Measurements from ENCODE around the gene SEH1L.

The SEH1L gene

DNA sequence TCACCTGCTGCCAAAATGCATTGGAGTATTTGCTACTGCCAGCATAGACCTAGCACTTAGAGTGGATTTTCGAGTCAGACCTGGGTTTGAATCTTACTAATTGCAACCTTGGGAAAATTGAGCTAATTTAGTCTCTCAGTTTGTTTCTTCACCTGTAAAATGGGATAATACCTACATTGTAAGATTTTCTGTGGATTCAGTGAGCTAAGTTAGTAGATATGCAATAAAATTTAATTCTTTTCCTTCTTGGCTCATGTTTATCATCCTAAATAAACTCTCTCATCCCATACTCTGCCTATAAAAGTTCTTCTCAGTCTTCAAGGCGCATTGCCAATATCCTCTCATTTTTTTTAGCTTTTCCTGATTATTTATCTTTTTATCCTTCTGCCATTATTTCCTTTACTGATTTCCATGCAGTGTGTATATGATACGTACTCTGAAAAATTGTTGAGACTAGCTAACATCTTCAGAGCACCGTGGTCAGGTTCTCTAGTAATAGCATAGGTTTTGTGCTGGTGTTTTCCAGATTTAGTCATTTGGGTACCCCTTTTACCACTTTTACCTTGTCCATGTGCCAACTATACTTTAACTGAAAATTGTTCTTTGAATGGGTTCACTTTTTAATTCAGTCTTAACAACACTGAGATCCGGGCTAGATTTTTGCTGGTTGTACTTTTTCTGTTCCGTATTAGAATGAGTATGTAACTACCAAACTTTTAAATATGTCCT lies 50.7 kb downstream of the SEH1L start:
- DNase-seq = no peak

DNA sequence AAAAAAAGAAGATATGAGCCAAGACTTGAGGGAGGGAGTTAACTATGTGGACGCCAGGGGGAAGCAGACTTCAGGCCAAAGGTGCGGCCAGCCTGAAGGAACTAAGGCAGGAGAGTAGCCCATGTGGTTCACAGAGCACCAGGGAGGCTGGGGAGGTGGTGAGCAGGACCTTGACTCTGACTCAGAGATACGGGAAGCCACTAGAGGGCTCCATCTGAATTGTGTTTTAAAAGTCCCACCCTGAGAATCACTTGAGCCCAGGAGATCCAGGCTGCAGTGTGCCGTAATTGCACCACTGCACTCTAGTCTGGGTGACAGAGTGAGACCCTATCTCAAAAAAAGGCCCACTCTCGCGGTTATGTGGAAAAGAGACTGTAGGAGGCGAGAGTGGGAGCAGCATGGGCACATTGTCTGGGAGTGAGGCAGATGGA lies 55.7 kb downstream of the SEH1L start:
- DNase-seq = no peak

DNA sequence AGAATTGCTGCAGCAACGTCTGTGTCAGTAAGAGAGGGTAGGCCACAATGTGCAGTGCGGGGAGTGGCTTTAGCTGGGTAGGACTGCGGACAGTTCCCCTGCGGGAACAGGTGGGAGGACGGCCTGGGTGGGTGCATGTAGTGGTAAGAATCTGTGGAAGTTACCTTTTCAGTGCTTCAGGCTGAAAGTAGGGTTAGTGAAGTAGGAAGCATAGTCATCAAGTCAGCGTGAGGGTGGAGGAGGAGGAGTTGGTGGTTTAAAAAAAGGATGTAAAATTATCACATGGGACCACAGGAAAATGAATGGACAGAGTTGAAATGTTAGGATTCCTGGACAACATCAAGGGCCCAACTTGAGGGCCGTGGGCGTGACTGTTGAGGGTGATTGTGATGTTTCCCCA lies 56.6 kb downstream of the SEH1L start:
- DNase-seq = no peak

DNA sequence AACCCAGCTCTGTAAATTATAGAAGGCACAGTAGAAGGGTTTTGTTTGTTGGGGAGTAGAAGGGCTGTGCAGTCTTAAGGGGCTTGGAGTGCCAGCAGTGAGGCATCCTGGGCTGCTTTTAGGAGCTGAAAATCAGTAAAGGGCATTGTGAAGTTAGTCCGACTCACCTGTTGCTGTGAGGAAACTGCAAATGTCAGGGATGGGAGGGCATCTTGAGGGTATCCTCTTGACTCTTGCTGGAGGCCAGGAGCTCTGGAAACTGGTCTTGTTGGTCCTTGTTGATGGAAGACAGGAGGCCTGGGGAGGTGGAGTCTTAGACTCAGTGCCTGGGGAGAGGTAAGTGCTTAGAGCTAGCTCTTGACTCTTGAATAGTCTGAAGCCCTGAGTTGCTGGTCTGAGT lies 57.5 kb downstream of the SEH1L start:
- DNase-seq = no peak

DNA sequence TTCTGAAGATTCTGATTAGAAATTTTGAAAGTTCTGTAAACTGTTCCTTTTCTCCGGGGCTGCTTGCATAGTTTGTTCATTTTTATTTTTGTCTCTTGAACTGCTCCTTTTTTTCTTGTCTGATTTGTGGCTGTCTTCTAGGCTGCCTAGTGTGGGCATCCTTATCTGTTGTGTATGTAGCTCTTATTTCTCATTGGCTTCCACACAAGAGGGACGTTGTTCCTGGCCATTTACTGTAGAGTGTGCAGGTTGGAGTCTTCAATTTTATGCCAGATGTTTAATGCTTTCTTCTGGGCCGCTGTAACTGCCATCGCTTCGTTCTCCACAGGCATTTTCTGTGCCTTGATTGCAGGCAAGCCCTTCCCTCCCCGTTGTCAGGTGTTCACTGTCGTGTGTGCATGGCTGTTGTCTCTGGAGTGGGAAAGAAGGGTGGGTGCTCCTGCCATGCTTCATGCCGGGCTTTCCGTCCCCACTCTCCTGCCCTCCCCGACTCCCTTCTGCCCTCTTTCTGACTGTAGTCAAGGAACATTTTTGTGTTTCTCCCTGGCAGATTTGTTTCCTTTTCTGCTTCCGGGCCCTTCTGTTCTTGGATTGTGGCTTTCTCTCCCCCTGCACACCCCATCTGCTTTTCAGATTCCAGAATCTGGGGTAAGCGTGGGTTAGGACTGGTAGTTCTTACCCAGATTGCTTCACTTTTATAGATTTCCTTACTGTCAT lies 58.9 kb downstream of the SEH1L start:
- no peak for DNase-seq

DNA sequence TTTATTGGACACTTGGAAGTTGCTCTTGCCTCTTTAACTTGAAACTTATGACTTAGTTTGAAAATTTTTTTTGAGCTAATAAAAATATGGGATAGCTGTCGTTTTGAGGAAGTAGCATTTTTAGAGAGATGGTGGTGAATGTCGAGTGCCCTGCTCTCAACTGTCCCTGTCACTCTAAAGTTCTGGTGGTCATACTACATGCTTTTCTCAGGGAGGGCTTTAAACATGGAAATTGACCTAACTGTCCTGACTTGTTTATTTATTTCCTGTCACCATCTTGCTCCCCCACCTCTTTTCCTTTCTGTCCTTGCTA lies 59.4 kb downstream of the SEH1L start:
- no peak for DNase-seq

DNA sequence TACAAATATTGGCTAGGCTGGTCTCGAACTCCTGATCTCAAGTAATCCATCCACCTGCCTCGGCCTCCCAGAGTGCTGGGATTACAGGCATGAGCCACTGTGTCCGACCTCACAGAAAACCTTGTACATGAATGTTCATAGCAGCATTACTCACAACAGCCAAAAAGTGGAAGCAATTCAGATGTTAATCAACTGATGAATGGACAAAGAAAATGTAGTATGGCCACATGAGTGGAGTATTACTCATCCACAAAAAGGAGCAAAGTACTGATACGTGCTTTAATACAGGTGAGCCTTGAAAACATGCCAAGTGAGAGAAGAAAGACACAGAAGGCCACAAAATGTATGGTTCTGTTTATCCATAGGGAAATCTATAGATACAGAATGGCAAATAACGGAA lies 63.9 kb downstream of the SEH1L start:
- DNase-seq = no peak

DNA sequence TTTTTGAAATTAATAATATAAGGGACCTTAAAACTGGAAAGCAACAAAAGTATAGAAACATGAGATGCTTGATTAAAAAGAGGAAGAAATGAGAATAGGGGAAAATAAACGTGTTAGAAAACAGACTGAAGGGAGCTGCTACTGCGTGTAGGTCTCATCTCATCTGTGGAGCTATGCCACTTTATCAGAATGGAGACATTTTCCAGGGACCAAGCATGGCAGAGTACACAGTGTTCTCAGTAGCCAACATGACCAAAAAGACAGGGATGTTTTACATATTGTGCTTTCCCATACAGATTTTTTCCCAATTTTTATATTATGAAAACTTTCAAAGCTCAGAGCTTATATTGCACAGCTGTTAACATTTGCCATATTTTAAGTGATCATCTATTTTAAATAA lies 66.4 kb downstream of the SEH1L start:
- DNase-seq = no peak

DNA sequence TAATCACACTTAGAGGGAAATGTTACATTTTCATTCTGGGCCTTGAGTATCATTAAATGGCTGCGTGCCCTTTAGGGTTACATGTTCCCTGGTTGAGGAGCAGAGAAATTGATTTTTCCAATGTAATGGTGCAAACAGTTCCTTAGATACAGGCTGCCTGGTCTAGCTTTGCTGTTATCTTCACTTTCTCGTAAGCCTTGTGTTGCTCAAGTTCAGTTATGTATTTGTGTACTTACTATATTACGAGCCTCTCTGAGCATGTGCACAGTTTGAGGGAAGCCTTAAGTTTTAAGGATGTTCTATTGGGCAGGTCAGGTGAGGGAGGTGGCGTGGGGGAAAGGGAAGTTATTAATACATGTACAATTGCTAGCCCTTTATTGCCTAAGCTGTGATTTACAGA lies 67.0 kb downstream of the SEH1L start:
- no peak for DNase-seq

DNA sequence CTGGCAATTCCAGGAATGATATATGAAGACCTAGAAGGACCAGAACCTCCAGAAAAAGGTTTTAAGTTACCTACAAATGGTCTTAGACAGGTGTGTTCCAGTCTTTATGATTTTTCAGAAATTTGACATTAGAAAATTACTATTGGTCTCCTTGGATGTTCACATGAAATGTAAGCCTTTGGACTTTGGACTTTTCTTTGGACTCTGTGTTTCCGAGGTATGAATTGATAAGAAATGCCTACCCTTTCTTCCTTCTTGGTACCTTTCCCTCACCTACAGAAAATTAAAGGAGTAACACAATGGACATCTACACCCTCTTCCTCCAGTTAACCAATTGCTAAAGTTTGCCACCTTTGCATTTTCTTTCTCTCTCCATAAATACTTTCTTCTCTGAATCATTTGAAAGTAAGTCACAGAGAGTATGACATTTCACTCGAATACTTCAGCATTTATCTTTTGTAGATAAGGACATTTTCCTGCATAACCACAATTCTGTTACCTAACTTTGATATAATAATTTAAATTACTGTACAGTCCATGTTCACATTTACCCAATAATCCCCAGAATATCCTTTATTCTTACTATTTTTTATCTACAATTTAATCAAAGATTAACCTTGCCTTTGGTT lies 69.5 kb downstream of the SEH1L start:
- no peak for DNase-seq

DNA sequence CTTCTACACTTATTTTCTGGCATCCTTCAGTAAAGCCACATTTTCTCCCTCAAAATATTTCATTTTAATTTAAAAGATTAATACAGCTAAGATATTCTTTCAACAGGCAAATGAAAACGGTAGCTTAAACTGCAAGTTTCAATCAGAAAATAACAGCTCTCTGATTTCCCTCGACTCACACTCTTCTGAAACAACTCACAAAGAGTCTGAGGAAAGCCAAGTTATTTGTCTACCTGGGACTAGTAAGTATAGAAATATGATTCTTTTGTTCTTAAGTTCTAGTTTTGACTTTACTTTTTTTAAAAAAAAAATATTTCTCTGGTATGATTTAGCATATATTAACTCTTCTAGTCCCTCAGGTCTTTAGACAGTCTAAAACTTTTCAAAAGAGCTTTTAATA lies 70.6 kb downstream of the SEH1L start:
- DNase-seq = no peak

DNA sequence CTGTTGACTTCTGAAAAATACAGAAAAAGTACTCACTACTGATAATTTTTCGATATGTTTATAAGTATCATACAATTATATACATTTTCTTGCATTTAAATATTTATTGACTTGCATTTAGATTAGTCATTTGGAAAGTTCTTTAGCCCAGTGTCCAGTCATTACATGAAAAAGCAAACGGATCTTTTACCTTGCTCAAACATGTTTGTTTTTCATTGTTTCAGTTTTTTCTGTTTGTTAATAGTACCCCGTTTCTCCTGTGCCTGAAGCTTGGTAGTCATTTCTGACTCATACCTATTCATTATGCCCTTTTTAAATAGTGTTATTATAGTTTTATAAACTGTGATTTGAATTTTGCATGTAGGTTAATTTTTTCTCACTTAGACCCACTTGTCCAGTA lies 71.5 kb downstream of the SEH1L start:
- no peak for DNase-seq

DNA sequence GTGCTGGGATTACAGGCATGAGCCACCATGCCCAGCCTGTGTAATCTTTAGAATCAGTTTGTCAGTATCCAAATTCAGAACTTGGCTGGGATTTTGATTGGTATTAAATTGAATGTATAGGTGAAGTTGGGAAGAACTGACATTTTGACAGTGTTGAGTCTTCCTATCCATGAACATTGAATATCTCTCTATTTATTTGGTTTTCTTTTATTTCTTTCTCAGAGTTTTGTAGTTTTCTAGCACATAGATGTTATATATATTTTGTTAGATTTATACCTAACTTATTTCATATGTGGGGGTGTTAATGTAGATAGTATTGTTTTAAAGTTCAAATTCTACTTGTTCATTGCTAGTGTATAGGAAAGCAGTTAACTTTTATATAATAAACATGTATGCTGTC lies 74.8 kb downstream of the SEH1L start:
- no peak for DNase-seq

DNA sequence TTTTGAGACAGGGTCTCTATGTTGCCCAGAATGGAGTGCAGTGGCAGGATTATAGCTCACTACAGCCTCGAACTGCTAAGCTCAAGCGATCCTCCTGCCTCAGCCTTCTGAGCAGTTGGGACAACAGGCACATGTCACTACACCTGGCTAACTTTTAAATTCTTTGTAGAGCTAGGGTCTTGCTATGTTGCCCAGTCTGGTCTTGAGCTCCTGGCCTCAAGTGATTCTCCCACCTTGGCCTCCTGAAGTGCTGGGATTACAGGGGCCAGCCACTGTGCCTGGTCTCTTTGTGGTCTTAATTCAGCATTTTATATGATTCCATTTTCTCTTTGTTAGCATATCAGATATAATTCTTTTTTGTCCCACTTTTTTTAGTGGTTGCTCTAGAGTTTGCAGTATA lies 77.4 kb downstream of the SEH1L start:
- DNase-seq = no peak

DNA sequence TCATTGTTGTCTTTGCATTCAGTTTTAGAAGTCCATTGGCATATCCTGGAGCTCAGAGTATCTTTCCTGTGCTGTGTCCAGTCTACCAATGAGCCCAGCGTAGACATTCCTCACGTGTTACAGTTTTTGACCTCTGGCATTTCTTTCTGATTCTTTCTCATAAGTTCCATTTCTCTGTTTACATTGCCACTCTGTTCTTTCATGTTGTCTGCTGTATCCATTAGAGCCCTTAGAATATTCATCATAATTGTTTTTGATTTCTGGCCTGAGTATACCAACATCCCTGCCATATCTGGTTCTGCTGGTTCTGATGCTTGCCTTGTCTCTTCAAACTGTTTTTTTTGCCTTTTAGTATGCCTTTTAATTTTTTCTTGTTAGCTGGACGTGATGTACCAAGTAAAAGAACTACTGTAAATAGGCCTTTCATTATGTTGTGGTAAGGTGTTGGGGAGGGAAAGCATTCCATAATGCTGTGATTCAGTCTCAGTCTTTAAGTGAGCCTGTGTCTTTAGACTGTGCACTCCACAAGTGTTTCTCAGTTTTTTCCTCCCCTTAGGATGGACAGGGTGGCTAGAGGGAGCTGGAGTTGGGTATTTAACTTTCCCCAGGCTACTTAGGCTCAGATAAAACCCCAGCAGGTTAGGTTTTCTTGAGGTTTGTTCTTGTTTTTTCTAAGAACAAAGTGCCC lies 78.9 kb downstream of the SEH1L start:
- DNase-seq = no peak

DNA sequence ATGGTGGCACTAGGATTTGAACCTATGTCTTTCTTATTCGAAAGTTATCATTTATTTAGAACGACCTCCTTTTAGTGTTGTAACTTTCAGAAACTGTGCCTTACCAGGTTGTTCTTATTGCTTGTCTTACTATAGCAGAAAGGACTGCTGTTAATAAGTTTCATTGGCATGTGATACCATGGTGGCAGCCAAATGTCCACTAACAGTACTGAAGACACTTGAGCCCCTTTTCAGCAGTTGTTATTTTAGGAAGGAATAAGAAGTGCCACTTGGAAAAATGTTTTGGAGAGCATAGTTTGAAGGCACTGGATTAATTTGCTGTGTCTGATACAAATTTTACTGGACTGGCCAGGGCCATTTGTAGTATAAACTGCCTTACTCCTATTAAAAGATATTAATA lies 81.1 kb downstream of the SEH1L start:
- no peak for DNase-seq

DNA sequence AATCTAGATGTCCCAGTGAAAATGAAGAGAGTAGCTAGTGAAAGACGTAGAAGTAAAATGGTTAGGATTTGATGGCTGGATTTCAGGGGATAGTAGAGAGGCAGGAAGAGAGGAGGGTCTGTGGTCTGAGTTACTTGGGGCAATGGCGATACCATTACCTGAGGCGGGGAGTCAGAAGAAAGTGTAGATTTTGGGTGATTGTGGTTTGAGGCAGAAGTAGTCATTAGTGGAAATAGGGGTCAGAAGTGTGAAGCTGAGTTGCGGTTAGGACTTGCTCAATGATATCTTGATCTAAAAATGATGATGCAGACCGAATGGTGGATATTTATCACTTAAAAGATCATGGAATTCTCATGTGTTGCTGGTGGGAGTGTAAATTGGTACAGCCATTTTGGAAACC lies 84.4 kb downstream of the SEH1L start:
- DNase-seq = no peak

DNA sequence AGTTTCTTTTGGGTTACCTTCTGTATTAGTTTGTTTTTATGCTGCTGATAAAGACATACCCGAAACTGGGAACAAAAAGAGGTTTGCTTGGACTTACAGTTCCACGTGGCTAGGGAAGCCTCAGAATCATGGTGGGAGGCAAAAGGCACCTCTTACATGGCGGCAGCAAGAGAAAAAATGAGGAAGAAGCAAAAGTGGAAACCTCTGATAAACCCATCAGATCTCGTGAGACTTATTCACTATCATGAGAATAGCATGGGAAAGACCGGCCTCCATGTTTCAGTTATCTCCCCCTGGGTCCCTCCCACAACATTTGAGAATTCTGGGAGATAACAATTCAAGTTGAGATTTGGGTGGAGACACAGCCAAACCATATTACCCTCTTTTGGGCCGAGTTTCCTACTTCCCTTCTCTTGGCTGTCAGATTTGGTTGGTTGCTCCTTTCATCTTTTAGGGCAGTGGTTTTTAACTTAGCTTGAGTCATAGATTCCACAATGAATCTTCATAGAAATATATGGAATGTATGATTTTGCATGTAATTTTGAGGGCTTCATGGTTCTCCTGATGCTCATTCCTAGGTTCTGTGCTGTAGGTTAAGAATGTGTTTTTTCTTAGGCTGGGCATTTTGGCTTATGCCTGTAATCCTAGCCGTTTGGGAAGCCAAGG lies 87.6 kb downstream of the SEH1L start:
- DNase-seq = no peak

DNA sequence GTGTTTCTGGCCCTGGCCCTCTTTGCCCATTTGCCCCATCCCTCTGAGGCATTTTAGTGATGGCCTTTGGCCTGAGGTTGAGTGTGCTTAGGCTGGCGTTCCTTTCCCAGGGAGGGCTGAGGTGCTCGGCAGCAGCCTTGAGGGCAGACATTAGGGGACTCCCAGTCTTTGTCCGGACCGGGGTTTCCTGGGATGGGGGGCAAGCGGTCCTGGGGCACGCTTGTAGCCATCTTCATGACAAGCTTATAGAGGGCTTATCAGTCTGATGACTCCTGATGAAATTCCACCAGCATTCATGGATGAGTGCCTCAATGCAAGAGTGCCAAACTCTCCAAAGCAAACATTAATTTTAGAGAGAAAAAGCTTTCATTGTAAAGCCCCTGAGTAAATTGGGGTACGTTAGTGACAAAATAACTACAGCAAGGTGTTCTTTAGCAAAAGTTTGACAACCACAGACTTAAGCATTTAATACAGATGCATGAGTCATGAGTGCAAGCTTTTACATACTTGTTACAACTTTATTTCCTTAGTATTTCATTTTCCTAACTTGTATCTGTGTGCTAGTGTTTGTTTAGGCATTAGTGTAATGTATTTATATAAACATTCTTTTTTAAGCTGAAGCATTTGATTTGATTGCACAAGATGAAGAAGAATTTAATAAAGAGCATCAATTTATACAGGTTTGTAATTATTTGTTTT lies 89.0 kb downstream of the SEH1L start:
- DNase-seq = no peak
